ENCODE data around the gene WWOX.

DNA sequence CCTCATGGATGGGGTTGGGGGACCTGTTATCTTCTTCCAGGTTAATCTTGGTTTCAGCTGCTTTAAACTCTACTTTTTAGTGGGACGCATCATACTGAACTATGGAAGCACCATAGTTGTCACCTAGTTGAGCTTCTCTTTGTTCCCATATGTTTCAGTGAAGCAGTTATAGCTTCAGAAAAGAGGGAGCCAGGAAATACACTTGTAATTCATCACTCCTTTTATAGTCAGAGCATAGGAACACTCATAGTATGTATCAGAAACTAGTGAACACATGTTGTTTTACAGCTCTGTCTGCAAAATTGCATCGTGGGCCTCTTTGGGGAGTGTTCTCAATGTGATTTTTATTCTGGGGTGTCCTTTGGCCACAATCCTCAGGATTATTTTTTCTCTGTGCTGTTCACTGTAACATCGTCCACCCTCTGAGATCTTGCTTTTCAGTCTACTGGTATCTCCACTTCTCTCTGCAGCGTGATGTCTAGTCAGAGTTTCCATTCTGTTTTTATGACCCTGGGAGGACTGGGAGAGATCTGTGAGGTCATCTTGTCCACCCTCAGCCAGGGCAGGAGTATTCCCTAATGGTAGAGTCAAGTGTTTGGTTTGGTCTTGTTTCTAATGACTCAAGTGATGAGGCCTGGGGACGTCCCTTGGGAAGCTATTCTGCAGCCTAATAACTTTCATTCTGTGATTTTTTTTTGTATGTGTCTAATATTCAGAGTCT lies 585.4 kb downstream of the WWOX start:
- TF ChIP-seq, protein P1, sequence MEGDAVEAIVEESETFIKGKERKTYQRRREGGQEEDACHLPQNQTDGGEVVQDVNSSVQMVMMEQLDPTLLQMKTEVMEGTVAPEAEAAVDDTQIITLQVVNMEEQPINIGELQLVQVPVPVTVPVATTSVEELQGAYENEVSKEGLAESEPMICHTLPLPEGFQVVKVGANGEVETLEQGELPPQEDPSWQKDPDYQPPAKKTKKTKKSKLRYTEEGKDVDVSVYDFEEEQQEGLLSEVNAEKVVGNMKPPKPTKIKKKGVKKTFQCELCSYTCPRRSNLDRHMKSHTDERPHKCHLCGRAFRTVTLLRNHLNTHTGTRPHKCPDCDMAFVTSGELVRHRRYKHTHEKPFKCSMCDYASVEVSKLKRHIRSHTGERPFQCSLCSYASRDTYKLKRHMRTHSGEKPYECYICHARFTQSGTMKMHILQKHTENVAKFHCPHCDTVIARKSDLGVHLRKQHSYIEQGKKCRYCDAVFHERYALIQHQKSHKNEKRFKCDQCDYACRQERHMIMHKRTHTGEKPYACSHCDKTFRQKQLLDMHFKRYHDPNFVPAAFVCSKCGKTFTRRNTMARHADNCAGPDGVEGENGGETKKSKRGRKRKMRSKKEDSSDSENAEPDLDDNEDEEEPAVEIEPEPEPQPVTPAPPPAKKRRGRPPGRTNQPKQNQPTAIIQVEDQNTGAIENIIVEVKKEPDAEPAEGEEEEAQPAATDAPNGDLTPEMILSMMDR (IDR thresholded peaks at IDR 0.05) = no peak
- no peak for TF ChIP-seq EZH2 (IDR thresholded peaks at IDR 0.05; ENCODE audit: borderline replicate concordance, insufficient read depth, low read depth, low read length, poor library complexity, severe bottlenecking)
